Epithelial cell of prostate (primary cell): ENCODE measurements around the gene NAALAD2.
"Not testable (repeated sequence)": the region's sequence is repeated elsewhere in the genome, so short reads cannot be mapped to it uniquely, and the experiment has no call there.

ENCODE experiments used
- DNase-seq: peaks from one replicate; pipeline ENCODE4 v3.0.0-alpha.2; 2011; ENCODE audit warnings: low read depth, low spot score
- H3K27ac ChIP-seq: fragments of 450-650 bp; 2 replicates; pipeline ENCODE4 v1.5.1; 2017; ENCODE audit warnings: mild to moderate bottlenecking

The NAALAD2 gene

GRCh38 chr11:90237004-90237403 lies 102.5 kb downstream of the NAALAD2 start:
- no peak overlapping the region for H3K27ac ChIP-seq
- no peak for DNase-seq

DNA sequence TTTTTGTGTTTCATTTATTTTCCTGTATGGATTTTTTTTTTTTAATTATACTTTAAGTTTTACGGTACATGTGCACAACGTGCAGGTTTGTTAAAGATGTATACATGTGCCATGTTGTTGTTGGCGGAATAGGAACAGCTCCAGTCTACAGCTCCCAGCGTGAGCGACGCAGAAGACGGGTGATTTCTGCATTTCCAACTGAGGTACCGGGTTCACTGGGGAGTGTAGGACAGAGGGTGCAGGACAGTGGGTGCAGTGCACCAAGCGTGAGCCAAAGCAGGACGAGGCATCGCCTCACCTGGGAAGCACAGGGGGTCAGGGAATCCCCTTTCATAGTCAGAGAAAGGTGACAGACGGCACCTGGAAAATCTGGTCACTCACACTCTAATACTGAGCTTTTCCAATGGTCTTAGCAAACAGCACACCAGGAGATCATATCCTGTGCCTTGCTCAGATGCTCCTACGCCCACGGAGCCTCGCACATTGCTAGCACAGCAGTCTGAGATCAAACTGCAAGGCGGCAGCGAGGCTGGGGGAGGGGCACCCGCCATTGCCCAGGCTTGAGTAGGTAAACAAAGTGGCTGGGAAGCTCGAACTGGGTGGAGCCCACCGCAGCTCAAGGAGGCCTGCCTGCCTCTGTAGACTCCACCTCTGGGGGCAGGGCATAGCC lies 105.6 kb downstream of the NAALAD2 start:
- DNase-seq, H3K27ac ChIP-seq: not testable (repeated sequence)

GRCh38 chr11:90241414-90241813 lies 107.0 kb downstream of the NAALAD2 start:
- H3K27ac ChIP-seq, result no peak overlapping the region
- no peak for DNase-seq
